Neural crest cell (in vitro differentiated cells): ENCODE results near the gene RHEB. TPM values are rescaled to one million over a fixed set of nuclear protein-coding genes. Genes with fewer than 3 reads are reported as not detected.

Source experiments
- DNase-seq: peaks from one replicate; pipeline ENCODE4 v3.0.0; 2021; ENCODE audit warnings: low read depth, mixed read lengths, low spot score
- H3K27ac Mint-ChIP-seq: one replicate; pipeline ENCODE4 v1.8.0; 2021; ENCODE audit warnings: mild to moderate bottlenecking, mixed read lengths; ENCODE audit not compliant: unreplicated experiment
- H3K27me3 Mint-ChIP-seq: 2 replicates; pipeline ENCODE4 v1.8.0; 2021; ENCODE audit warnings: low read depth, mild to moderate bottlenecking, mixed read lengths
- H3K36me3 Mint-ChIP-seq: 2 replicates; pipeline ENCODE4 v1.8.0; 2021; ENCODE audit warnings: low read depth, mild to moderate bottlenecking, mixed read lengths
- H3K4me1 Mint-ChIP-seq: 2 replicates; pipeline ENCODE4 v1.8.0; 2021; ENCODE audit warnings: mixed read lengths
- H3K4me3 Mint-ChIP-seq: one replicate; pipeline ENCODE4 v1.8.0; 2021; ENCODE audit warnings: mild to moderate bottlenecking, mixed read lengths
- H3K9me3 Mint-ChIP-seq: 2 replicates; pipeline ENCODE4 v1.8.0; 2021; ENCODE audit warnings: mixed read lengths
- total RNA-seq: library from RNA; stranded (reverse); gene quantifications from 2 replicates; pipeline ENCODE4 v1.2.1, GENCODE V29; 2021
- TF ChIP-seq, protein P1 (sequence below): fragments of 200-600 bp; sonication (generic); conservative IDR thresholded peaks from 2 replicates; pipeline ENCODE4 v1.5.0; 2021; ENCODE audit warnings: antibody characterized with exemption, mild to moderate bottlenecking

The RHEB gene
- total RNA-seq, 1 donor from 2014 or later = 92.9 TPM

DNA sequence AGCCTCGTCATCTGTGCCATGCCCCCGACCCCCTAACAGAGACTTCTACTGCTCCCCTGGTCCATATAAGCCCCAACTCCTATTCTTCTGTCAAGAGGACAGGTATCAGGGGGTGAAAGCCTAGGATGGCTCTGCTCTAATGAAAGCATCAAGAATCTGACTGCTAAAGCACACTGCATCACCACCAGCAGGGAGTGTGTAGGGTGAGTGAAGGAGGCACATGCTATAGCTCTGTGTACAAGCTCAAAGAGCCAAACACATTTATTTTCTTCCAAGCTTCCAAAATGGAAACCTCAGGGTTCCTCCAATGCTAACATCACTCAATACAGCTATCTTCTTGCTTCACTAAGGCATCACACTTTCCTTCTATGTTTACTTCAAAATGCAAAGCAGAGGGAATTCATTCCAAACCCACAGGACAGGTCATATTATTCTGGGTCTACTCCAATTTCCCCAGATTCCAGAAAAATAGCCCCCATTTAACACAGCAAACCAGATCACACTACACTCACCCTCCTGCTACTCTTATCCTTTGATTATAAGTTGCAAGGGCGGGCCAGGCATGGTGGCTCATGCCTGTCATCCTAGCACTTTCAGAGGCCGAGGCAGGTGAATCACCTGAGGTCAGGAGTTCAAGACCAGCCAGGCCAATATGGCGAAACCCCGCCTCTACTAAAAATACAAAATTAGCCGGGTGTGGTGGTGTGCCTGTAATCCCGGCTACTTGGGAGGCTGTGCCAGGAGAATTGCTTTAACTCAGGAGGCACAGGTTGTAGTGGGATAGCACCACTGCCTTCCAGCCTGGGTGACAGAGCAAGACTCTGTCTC, 36.6 kb downstream of the RHEB start:
- Mint-ChIP-seq H3K27ac (peak overlapping the region; percentile 29), H3K4me1 (peaks cover 4% of the 10 kb centered on the region), H3K36me3 (peaks cover 8% of the 10 kb centered on the region), H3K4me3 (no peak overlapping the region), H3K27me3 (no peaks in the 10 kb centered on the region), H3K9me3 (no peaks in the 10 kb centered on the region)
- no peak for DNase-seq
- TF ChIP-seq, protein P1, sequence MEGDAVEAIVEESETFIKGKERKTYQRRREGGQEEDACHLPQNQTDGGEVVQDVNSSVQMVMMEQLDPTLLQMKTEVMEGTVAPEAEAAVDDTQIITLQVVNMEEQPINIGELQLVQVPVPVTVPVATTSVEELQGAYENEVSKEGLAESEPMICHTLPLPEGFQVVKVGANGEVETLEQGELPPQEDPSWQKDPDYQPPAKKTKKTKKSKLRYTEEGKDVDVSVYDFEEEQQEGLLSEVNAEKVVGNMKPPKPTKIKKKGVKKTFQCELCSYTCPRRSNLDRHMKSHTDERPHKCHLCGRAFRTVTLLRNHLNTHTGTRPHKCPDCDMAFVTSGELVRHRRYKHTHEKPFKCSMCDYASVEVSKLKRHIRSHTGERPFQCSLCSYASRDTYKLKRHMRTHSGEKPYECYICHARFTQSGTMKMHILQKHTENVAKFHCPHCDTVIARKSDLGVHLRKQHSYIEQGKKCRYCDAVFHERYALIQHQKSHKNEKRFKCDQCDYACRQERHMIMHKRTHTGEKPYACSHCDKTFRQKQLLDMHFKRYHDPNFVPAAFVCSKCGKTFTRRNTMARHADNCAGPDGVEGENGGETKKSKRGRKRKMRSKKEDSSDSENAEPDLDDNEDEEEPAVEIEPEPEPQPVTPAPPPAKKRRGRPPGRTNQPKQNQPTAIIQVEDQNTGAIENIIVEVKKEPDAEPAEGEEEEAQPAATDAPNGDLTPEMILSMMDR = no peak

DNA sequence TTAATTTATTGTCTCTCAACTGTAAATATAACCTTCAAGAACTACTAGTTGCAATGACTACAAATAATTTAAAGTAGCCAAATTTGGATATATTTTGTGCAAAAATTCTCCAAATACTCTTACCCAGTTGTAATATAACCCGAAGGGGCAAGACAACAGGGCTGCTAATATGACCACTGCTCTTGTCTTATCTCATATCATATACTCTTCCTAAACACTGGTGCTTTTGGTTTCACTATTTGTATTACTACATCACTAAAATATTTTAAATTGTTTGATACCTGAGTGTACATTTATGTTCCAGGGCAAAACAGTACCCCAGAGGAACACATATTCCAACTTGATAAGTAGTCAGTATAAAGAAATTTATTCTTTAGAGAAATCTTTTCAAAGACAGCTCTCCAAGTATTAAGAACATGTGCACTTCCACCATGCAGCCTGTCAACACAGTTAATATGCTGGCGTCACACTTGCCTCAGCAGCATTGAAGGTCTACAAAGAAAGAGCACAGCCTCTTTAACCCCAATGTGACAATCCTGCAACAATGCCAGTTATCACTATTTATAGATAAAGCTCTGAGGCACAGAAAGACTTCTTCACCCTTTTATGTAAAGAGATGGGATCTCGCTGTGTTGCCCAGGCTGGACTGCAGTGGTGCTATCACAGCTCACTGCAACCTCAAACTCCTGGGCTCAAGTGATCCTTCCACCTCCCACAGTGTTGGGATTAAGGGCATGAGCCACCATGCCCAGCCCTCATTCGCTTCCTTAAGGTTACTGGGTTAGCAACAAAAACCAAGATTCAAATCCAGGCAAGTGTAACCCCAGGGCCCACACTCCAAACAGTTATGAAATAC, 37.8 kb downstream of the RHEB start:
- Mint-ChIP-seq H3K27me3 (no peaks in the 10 kb centered on the region), H3K27ac (no peak overlapping the region), H3K4me1 (peaks cover 4% of the 10 kb centered on the region), H3K36me3 (peaks cover 8% of the 10 kb centered on the region), H3K4me3 (no peak overlapping the region), H3K9me3 (no peaks in the 10 kb centered on the region)
- no peak for DNase-seq
- TF ChIP-seq, protein P1 = no peak

DNA sequence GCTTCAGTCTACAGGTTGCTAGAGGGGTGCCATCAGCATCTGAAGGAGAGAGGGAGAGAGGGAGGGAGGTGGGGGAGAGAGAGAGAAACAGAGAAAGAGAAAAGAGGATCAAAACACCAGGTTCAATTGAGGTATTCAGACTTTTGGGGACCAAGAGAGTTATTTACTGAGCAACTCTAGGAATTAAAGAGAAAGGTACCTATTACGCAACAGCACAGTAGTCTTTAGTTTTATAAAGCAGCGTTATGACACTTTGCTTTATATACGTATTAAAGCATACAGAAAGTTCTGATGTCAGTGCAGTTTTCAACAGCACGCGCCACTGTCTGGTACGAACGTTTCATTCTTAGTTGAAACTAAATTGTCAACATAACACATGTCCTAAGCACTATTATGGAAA, 41.8 kb downstream of the RHEB start:
- no peaks in the 10 kb centered on the region for H3K9me3 Mint-ChIP-seq
- H3K27ac Mint-ChIP-seq = no peak overlapping the region
- no peak for DNase-seq
- H3K4me3 Mint-ChIP-seq = no peak overlapping the region
- H3K4me1 Mint-ChIP-seq = peaks cover under 1% of the 10 kb centered on the region
- H3K27me3 Mint-ChIP-seq = no peaks in the 10 kb centered on the region
- TF ChIP-seq, protein P1 = no peak
- H3K36me3 Mint-ChIP-seq = peaks cover 5% of the 10 kb centered on the region

DNA sequence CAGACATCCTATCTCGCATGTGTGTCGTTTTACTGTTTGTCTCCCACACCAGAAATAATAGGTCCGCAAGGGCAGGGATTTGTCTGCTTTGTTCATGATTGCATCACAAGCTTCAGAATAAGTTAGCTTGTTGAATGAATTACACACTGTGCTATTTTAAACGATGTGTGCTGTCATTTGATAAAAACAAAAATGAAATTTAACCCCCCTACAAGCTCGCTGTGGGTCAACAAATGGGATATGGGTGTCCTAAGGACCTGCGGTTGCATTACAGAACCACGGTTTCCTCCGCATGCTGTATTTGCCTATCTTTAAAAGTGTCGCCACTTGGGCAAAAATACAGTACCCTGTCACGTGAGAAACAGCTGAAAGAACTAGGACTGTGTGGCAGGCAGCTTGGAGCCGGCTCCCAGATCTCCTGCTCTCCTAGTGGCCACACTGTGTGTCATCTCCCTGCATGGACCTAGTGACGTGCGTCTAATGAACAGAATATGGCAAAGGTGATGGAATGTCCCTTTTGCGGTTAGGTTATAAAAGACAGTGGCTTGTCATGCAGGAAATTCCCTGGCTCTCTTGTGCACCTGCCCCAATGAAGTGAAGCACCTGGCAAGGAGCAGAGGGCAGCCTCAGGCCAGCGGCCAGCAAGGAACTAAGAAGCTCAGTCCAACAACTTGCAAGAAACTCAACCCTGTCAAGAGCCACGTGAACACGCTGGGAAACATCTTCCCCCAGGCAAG, 46.9 kb downstream of the RHEB start:
- Mint-ChIP-seq H3K27ac (peak overlapping the region; percentile 12), H3K4me3 (no peak overlapping the region), H3K9me3 (no peaks in the 10 kb centered on the region), H3K4me1 (peaks cover 51% of the 10 kb centered on the region), H3K36me3 (peaks cover 20% of the 10 kb centered on the region), H3K27me3 (no peaks in the 10 kb centered on the region)
- TF ChIP-seq, protein P1 = no peak
- DNase-seq = no peak

DNA sequence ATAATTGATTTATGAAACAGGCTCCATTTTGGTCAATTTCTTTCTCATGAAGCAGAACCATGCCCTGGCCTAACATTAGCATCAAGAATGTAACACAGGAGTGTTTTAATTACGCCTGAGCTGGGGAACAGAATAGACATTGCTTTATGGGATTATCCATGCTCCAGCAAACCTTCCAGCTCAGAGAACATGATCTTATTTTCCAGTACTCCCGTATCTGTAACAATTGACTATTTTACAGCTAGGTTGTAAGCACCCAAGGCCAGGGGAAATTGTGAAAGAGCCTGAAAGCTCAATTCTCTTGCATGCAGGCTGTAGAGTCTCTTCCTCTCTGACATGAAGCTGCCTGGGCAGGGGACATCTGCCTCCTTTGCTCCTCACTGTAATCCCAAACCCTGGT, 49.0 kb downstream of the RHEB start:
- H3K36me3 Mint-ChIP-seq = peaks cover 28% of the 10 kb centered on the region
- H3K27me3 Mint-ChIP-seq = no peaks in the 10 kb centered on the region
- TF ChIP-seq, protein P1 = no peak
- no peak overlapping the region for H3K4me3 Mint-ChIP-seq
- H3K4me1 Mint-ChIP-seq = peaks cover 55% of the 10 kb centered on the region
- no peak for DNase-seq
- H3K27ac Mint-ChIP-seq = no peak overlapping the region
- H3K9me3 Mint-ChIP-seq = no peaks in the 10 kb centered on the region
